Measurements from ENCODE around the gene LRRC8D.
"Not testable (repeated sequence)": the region's sequence is repeated elsewhere in the genome, so short reads cannot be mapped to it uniquely, and the experiment has no call there.

The LRRC8D gene

DNA sequence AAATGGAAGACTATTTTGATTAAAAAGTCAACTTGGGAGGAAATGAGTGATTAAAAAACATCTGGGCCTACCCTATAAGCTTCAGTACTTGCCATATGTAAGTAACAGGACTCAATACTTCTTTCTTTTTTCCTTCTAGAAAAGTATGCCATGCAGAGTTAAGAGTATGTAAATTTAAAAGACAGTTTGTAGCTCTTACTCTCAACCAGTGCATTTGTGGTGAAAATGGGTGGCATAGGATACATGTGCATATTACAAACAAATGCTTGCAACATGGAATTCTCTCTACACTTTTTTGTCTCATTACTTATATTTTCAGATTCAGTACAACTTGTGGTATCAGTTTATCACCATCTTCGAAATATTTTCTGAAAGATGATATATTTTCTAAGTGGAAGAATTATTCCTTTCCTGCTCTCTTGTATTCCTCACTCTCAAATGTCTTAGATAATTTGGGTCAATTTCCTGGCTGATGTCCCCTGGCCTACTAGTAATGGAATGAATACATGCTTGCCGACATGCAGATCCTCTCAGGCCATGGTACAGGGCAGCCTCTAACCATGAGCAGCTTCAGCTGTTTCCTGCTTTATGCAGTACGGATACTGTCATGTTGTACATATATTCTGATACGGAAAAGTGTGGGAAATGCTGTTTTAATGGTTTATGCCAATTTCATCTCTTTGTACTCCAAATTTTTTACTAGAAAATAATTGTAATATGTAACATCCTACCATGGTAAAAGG lies 92.7 kb downstream of the LRRC8D start:
- DNase-seq (ENCODE audit: low spot score): no peak

DNA sequence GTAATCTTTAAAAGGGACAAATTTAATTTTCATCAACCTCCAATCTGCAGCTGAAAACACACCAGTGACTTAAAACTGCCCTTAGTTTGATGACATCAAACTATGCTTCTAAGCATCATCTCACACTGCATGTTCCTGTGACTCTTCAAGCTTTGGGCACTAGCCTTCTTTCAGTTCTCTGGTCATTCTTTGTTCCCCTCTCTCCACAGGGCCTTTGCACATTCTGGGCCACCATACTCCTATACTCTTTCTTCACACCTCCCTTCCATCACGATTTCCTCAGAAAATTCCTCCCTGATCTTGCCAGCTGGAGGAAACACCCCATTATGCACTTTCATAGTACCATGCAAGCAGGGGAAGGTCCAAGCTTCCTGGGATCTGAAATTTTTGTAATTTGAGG lies 96.5 kb downstream of the LRRC8D start:
- no peak for DNase-seq (ENCODE audit: low spot score)

DNA sequence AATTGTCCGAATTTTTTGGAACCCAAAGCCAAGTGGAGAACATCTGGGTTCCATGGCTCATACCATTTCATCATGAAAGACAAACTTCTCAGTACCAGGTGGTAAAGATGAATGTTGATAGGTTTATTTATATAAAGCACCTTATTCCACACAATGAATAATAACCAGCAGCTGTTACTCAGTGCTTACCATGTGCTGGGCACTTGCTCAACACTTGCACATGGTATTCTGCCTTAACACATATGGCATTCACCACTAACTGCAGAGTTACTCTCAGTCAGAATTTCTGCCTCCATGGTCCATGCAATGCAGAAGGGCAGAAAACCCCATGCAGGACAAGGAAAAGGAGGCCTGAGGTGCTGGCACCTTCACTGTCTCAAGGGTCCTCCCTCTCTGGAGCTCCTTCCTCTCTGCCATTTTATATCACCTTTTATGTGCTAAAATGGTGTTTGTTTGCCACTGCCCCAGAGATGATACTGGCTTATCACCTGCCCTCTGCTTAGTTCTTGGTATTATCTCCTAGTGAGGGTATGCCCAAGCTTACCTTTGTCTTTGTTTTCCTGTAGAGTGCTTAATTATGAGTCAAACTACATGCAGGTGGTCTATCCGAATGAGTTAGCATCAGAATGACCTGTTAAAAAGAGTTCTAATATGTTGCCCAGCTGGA lies 97.4 kb downstream of the LRRC8D start:
- no peak for DNase-seq (ENCODE audit: low spot score)

DNA sequence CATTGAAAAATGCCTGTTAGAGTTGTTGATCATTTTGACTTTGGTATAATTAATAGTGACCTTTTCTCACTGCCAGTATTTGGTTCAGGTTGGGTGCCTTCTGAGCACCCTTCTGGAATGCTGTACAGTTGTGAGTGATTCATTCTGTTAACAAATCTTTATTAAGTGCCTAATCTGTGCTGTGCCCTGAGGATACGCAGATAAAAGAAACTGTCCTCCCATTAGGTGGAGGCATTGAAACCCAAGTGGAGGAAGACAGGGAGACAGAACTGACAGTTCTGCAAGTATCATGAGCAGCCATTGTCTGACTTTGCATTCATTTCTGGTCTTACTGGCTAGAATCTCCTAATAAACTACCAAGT lies 97.9 kb downstream of the LRRC8D start:
- DNase-seq (ENCODE audit: low spot score): no peak

DNA sequence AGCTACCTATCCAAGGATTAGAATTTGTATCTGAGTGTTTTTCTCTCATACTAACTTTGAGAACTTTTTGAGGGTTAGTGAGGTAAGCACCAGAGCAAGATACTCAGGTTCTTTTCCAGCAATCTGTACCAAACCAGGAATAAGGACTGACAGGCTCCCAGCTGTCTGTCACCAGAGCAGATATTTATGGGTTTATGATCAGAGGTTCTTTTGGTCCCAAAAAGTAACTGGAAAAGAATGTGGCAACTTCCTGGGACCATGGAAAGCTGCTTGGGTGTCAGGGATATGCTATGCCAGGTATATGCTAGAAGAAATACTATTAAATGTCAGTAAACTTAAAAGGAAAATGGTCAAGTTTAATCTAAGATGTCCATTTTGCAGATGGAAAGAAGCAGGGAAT lies 98.3 kb downstream of the LRRC8D start:
- DNase-seq (ENCODE audit: low spot score): no peak

DNA sequence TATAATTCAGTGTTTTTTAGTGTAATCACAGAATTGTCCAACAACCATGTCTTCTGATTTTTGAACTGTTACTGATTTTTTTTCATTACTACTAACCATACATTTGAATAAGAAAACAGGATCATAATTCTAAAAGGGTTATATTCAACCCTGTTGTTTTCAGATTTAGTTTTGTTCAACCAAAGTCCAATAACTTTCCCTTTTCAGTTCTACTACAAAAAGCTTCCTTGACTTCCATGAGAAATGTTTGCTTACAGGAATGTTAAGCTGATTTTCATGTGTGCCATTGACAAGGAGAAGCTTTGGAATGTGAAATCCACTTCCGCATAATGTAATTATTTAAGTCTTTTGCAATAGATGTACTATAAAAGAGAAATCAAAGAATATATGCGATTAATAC lies 102.1 kb downstream of the LRRC8D start:
- DNase-seq (ENCODE audit: low spot score): no peak

DNA sequence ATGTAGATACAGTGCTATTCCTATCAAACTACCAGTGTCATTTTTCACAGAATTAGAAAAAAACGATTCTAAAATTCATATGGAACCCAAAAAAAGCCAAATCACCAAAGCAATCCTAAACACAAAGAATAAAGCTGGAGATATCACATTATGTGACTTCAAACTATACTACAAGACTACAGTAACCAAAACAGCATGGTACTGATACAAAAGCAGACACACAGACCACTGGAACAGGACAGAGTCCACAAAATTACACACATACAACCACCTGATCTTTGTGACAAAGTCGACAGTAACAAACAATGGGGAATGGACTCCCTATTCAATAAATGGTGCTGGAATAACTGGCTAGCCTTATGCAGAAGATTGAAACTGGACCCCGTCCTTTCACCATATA lies 102.7 kb downstream of the LRRC8D start:
- no peak for DNase-seq (ENCODE audit: low spot score)

DNA sequence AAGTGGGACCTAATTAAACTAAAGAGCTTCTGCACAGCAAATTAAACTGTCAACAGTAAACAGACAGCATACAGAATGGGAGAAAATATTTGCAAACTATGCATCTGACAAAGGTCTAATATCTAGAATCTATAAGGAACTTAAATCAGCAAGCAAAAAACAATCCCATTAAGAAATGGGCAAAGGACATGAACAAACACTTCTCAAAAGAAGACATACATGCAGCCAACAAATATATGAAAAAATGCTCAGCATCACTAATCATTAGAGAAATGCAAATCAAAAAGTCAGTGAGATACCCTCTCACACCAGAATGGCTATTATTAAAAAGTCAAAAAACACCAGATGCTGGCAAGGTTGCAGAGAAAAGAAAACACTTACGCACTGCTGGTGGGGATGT lies 103.2 kb downstream of the LRRC8D start:
- not testable (repeated sequence) for DNase-seq (ENCODE audit: low spot score)

DNA sequence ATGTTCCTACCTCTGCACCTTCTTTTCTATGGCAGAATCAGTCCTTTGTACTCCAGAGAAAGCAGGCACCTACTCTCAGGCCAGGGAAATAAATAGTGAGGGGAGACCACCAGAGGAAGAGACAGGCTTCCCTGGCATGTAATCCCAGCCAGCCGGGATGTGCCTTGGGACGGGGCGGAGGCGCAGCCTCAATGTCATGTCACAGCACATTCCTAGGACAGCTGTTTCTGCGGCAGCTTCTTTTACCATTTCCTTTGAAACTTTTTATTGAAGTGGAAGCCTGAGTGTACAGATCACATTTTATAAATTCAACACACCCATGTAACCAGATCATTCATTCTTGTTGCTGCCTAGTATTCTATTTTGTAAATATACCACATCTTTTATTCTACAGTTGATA lies 106.2 kb downstream of the LRRC8D start:
- no peak for DNase-seq (ENCODE audit: low spot score)

DNA sequence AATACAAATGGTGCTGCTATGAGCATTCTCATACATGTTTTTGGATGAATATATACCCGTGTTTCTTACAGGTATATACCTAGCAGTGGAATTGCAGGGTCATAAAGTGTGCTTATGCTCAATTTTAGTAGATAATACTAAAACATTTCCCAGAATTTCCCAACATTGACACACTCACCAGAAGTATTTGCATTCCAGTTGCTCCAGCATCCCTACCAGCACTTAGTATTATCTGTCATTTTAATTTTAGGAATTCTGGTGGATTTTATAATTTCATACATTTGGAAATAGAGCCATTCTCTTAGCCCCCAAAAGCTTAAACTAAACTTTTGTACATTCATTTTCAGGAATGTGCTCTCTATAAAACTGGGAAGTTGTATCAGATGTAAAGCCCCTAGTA lies 106.6 kb downstream of the LRRC8D start:
- DNase-seq (ENCODE audit: low spot score): no peak

DNA sequence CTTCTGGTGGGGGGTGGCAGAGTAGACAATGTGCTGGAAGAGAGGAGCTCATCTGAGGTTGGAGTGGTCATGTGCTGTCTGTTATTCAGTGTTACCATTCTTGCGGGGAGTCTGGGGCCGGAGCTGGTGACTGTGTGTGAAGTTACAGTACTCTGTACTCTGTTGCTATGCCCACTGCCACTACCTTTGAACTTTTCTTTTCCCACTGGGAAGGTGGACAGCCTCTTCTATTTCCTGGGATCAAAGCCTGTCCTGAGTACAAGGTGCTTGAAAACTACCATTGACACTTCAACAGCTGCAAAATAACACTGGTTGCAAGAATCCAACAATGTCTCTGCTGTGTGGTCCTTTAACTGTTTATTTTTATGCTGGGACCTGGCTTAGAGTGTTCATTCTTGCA lies 107.7 kb downstream of the LRRC8D start:
- DNase-seq (ENCODE audit: low spot score): no peak

DNA sequence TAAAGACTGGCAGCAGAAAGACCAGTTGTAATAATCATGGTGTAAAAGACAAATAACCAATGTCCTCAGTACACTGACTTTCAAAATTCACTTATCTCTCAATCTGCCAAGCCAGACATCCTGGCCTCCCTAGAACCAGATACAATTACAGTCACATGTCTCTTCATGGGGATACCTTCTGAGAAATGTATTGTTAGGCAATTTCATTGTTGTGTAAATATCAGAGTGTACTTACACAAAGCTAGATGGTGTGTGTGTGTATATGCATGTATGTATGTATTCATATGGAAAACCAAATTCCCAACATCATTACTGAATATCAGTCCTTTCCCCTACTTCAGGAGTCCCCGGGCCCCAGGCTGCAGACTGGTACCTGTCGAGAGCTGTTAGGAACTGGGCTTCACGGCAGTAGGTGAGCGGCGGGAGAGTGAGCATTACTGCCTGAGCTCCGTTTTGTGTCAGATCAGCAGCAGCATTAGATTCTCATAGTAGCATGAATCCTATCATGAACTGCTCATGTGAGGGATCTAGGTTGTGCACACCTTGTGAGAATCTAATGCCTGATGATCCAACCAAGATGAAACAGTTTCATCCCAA lies 108.7 kb downstream of the LRRC8D start:
- no peak for DNase-seq (ENCODE audit: low spot score)

DNA sequence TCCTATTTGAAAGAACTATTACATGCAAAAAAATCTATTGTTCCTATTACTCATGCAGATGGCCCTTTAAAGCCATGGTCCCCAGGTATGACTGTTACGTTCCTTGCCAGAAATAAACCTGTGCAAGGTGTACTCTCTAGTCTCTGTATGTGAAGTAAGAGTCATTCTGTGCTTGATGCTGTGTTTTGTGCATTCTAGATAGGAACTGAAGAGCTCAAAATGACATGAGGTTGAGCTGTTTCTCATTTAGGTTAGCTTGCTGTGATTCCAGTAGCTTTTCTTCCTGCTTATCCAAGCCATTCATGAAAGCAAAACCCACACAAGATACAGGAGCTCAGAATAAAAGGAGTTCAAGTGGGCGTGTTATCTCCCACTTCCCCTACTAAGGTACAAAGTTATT lies 109.7 kb downstream of the LRRC8D start:
- no peak for DNase-seq (ENCODE audit: low spot score)

DNA sequence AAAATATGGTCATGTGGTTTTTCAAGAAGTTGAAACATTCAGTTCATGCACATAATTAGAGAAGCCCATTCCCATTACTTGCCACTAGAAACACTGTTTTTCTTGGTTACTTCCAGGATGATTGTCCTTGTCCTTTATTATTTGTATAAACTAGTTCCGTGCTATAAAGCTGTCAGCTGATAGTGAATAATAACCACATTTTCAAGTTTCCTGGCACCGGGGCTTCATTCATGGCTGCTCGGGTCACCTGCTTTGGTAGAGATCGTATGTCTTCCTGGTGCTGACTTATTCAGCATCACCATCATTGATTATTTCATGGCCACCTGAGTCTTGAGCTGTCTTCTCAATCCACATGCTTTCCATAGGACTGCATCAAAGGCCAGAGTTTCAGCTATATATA lies 111.1 kb downstream of the LRRC8D start:
- no peak for DNase-seq (ENCODE audit: low spot score)

DNA sequence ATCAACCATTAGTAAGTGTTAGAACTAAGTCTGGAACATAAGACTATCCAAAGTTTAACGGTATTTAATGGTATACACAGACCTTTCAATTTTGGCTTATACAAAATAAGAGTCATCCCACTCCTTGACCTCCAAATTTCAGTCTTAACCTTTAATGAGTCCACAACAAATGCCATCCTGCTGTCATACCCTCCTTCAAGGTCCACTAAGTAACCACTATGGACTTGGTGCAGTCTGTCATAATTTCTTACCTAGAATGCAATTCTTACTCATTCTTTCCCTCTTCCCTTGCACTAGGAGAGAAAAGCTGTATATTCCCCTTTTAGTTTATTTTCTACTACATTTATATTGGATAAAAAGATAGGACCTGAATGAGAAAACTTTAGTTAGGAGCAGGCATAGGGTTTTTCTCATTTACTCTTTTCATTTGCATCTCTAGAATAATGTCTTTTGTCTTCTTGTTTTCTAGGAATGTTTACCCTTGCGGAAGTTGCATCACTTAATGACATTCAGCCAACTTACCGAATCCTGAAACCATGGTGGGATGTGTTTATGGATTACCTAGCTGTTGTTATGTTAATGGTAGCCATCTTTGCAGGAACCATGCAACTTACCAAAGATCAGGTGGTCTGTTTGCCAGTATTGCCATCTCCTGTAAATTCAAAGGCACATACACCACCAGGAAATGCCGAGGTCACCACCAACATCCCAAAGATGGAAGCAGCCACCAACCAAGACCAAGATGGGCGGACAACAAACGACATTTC lies 111.9 kb downstream of the LRRC8D start:
- no peak for DNase-seq (ENCODE audit: low spot score)

DNA sequence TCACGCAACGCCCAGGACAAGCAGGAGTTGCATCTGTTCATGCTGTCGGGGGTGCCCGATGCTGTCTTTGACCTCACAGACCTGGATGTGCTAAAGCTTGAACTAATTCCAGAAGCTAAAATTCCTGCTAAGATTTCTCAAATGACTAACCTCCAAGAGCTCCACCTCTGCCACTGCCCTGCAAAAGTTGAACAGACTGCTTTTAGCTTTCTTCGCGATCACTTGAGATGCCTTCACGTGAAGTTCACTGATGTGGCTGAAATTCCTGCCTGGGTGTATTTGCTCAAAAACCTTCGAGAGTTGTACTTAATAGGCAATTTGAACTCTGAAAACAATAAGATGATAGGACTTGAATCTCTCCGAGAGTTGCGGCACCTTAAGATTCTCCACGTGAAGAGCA lies 113.6 kb downstream of the LRRC8D start:
- no peak for DNase-seq (ENCODE audit: low spot score)

DNA sequence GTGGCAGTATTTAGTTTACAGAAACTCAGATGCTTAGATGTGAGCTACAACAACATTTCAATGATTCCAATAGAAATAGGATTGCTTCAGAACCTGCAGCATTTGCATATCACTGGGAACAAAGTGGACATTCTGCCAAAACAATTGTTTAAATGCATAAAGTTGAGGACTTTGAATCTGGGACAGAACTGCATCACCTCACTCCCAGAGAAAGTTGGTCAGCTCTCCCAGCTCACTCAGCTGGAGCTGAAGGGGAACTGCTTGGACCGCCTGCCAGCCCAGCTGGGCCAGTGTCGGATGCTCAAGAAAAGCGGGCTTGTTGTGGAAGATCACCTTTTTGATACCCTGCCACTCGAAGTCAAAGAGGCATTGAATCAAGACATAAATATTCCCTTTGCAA lies 114.4 kb downstream of the LRRC8D start:
- no peak for DNase-seq (ENCODE audit: low spot score)

DNA sequence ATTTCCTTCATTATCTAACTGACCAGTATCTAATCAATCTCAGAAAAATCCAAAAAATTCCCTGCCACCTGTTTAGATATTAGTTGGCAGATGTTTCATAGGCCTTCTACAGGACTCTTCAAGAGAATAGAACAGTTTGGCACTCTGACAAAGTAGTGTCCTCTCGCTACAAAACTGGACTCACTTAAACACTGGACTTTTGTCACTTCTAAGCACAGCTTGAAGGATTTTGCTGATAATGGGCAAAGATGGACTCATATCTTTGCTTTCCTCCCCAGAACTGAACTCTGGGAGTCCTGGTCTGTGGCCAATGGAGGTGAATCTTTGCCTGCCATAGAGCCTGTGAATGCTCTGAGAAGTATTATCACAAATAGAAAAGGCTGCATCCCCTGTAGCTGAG lies 115.9 kb downstream of the LRRC8D start:
- no peak for DNase-seq (ENCODE audit: low spot score)

DNA sequence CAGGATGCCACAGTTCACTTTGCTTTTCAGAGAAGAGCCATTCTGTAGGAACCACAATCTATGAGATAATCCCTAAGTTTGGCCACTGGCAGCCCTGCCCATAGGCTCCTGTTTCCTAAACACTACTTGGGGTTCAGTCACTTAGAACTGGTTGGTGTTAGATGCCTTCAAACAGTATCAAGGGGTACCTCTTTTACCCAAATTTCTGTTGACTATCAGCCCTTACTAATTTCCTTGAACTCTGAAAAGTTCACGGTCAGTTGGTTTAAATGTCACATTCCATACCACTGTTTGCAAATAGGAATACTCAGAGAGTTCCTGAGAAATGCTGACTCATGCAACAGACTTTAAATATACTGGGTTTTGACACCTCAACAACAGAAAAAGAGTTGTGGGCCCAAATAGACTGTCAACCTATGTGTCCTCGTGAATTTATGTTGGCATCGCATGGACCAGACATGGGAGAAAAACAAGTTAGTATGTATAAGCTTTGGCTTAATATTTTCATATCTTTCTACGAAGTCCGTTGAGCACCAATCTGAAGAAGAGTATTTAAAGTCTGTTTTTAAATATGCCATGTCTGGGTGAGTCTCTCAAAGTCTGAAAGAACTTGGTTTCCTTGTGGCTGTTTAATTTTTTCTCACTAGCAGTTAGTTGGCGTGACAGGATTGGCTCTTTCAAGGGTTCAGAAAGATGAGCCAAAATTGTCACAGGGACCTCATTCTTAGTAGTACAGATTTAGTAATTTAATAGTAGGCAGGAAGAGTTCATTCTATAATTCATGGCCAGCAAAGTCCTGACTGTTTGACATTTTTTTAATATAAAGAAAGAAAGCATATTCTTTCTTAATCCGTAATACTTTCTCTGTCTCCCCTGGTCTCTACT lies 117.6 kb downstream of the LRRC8D start:
- DNase-seq (ENCODE audit: low spot score): no peak

DNA sequence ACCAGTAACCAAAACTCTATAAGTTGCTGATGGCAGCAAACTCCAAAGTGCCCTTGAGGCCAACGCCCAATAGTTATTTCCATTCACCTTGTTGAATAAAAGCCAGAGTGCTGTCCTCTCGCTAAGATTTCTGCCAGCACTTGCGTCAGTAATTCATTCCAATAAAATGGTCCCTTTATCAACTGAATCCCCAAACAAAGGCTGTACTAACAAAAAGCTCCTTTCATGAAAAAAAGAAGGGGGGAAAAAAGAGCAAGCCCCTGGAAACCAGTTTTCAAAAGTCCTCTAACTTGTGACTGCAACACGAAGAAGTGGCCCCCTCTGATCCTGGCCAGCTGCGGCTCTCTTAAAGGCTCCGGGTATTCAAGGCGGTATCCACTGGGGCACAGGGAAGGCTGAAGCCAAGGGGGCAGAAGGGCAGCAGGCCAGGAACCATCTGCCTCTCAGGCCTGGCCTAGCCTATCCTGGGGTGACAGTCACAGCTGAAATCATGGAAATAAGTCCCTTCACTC lies 118.3 kb downstream of the LRRC8D start:
- no peak for DNase-seq (ENCODE audit: low spot score)

DNA sequence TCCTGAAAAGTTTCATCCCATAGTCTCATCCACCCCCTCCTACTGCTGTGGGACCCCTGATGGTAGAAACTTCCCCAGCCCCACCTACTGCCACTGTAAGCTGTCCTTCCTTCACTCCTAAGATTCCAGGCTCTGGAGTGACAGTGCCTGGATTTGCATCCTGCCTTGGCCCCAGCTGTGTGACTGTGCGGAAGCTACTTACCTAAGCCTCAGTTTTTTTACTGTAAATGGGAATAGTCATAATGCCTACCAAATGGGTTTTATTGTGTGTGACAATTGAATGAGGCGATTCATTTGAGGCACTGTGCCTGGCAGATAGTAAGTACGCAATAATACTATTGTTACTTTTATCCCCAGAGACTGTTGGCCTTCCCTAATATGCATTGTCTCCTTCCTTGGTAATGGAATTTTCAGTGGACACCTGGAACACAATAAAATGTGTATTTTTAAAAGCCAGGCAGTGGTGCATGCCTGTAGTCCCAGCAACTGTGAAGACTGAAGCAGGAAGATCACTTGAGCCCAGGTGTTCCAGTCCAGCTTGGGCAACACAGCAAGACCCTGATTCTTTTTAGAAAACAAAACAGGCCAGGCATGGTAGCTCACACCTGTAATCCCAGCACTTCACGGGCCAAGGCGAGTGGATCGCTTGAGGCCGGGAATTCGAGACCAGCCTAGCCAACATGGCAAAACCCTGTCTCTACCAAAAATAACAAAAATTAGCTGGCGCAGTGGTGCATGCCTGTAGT lies 119.0 kb downstream of the LRRC8D start:
- DNase-seq (ENCODE audit: low spot score): no peak
